H9 (cell line): Measurements from ENCODE around the gene C1orf52. TPM values are rescaled to one million over a fixed set of nuclear protein-coding genes. Genes with fewer than 3 reads are reported as not detected.

Source experiments
- DNase-seq: peaks from one replicate; pipeline ENCODE4 v3.0.0-alpha.2; 2017
- H2AFZ ChIP-seq: one replicate; pipeline ENCODE4 v1.6.1; 2013; ENCODE audit warnings: mild to moderate bottlenecking, low read length, control low read depth, moderate library complexity
- H2AK5ac ChIP-seq: 2 replicates; pipeline ENCODE4 v1.6.1; 2013; ENCODE audit warnings: low read length, control low read depth, mixed read lengths; ENCODE audit not compliant: insufficient read length
- H2BK120ac ChIP-seq: one replicate; pipeline ENCODE4 v1.6.1; 2013; ENCODE audit warnings: low read depth, mild to moderate bottlenecking, low read length, control low read depth, inconsistent platforms; ENCODE audit not compliant: poor library complexity, severe bottlenecking
- H2BK12ac ChIP-seq: 2 replicates; pipeline ENCODE4 v1.6.1; 2013; ENCODE audit warnings: low read length, control low read depth, mixed read lengths, low read depth; ENCODE audit not compliant: insufficient read length
- H2BK15ac ChIP-seq: 2 replicates; pipeline ENCODE4 v1.6.1; 2013; ENCODE audit warnings: low read depth, low read length, control low read depth
- H2BK20ac ChIP-seq: one replicate; pipeline ENCODE4 v1.6.1; 2013; ENCODE audit warnings: low read depth, mild to moderate bottlenecking, low read length, control low read depth, inconsistent platforms; ENCODE audit not compliant: poor library complexity, severe bottlenecking
- H2BK5ac ChIP-seq: 2 replicates; pipeline ENCODE4 v1.6.1; 2013; ENCODE audit warnings: low read length, control low read depth, mixed read lengths; ENCODE audit not compliant: insufficient read length
- H3K14ac ChIP-seq: 2 replicates; pipeline ENCODE4 v1.6.1; 2013; ENCODE audit warnings: low read length, control low read depth; ENCODE audit not compliant: insufficient read depth
- H3K18ac ChIP-seq: 2 replicates; pipeline ENCODE4 v1.6.1; 2013; ENCODE audit warnings: low read depth, mild to moderate bottlenecking, mixed read lengths, low read length, control low read depth; ENCODE audit not compliant: insufficient read length
- H3K23ac ChIP-seq: 2 replicates; pipeline ENCODE4 v1.6.1; 2013; ENCODE audit warnings: low read length, control low read depth, mixed read lengths, low read depth; ENCODE audit not compliant: insufficient read length
- H3K23me2 ChIP-seq: 2 replicates; pipeline ENCODE4 v1.6.1; 2013; ENCODE audit warnings: low read depth, mild to moderate bottlenecking, mixed read lengths, low read length, control low read depth; ENCODE audit not compliant: insufficient read length, poor library complexity, severe bottlenecking
- H3K27ac ChIP-seq: 2 replicates; pipeline ENCODE4 v1.5.1; 2013; ENCODE audit warnings: low read length, control low read depth, mixed read lengths, low read depth; ENCODE audit not compliant: insufficient read length
- H3K27me3 ChIP-seq: 2 replicates; pipeline ENCODE4 v1.6.1; 2013; ENCODE audit warnings: low read length, control low read depth, inconsistent platforms; ENCODE audit not compliant: insufficient read depth
- H3K4ac ChIP-seq: 2 replicates; pipeline ENCODE4 v1.6.1; 2013; ENCODE audit warnings: low read depth, mild to moderate bottlenecking, control low read depth, inconsistent platforms, low read length, moderate library complexity
- H3K4me1 ChIP-seq: 2 replicates; pipeline ENCODE4 v1.6.1; 2013; ENCODE audit warnings: low read length, control low read depth, inconsistent platforms; ENCODE audit not compliant: insufficient read depth
- H3K4me2 ChIP-seq: 2 replicates; pipeline ENCODE4 v1.6.1; 2013; ENCODE audit warnings: low read length, control low read depth, mixed read lengths; ENCODE audit not compliant: insufficient read length, insufficient read depth
- H3K56ac ChIP-seq: 2 replicates; pipeline ENCODE4 v1.6.1; 2013; ENCODE audit warnings: low read depth, mild to moderate bottlenecking, mixed read lengths, low read length, control low read depth; ENCODE audit not compliant: insufficient read length
- H3K79me1 ChIP-seq: 2 replicates; pipeline ENCODE4 v1.6.1; 2013; ENCODE audit warnings: low read depth, mild to moderate bottlenecking, moderate library complexity, low read length, control low read depth, inconsistent platforms; ENCODE audit not compliant: insufficient read depth, poor library complexity, severe bottlenecking
- H3K79me2 ChIP-seq: 2 replicates; pipeline ENCODE4 v1.6.1; 2013; ENCODE audit warnings: low read length, control low read depth, inconsistent platforms; ENCODE audit not compliant: insufficient read depth
- H3K9ac ChIP-seq: 2 replicates; pipeline ENCODE4 v1.6.1; 2013; ENCODE audit warnings: low read length, control low read depth, mixed read lengths; ENCODE audit not compliant: insufficient read length; ENCODE audit errors: extremely low read depth
- H3K9me3 ChIP-seq: one replicate; pipeline ENCODE4 v1.6.1; 2013; ENCODE audit warnings: low read depth, low read length, inconsistent platforms; ENCODE audit not compliant: control insufficient read depth
- H3T11ph ChIP-seq: one replicate; pipeline ENCODE4 v1.6.1; 2013; ENCODE audit warnings: mild to moderate bottlenecking, low read length, control low read depth, inconsistent platforms
- H4K20me1 ChIP-seq: one replicate; pipeline ENCODE4 v1.6.1; 2013; ENCODE audit not compliant: control insufficient read depth, insufficient read length, insufficient read depth
- H4K5ac ChIP-seq: 2 replicates; pipeline ENCODE4 v1.6.1; 2013; ENCODE audit warnings: low read depth, mild to moderate bottlenecking, mixed read lengths, low read length, control low read depth; ENCODE audit not compliant: insufficient read length
- H4K8ac ChIP-seq: replicated peaks from 2 replicates; pipeline ENCODE4 v1.6.1; 2013; ENCODE audit warnings: low read length, control low read depth, mixed read lengths, low read depth; ENCODE audit not compliant: insufficient read length
- H4K91ac ChIP-seq: 2 replicates; pipeline ENCODE4 v1.6.1; 2013; ENCODE audit warnings: low read depth, mild to moderate bottlenecking, moderate library complexity, mixed read lengths, low read length, control low read depth; ENCODE audit not compliant: insufficient read length
- H3K27ac Mint-ChIP-seq, 3 experiments: 2 replicates in 2 of 3; 3 replicates in 1 of 3; pipeline ENCODE4 v1.8.0; 2020 to 2021; ENCODE audit warnings: mixed read lengths in 3 of 3, mild to moderate bottlenecking in 1 of 3, moderate library complexity in 1 of 3
- H3K27me3 Mint-ChIP-seq: 2 replicates; pipeline ENCODE4 v1.8.0; 2021; ENCODE audit warnings: low read depth, mild to moderate bottlenecking, moderate library complexity, mixed read lengths
- H3K36me3 Mint-ChIP-seq, 3 experiments: 2 replicates in 2 of 3; 3 replicates in 1 of 3; pipeline ENCODE4 v1.8.0; 2020 to 2021; ENCODE audit warnings: low read depth in 3 of 3, mixed read lengths in 3 of 3; ENCODE audit not compliant: insufficient read depth in 1 of 3
- H3K4me1 Mint-ChIP-seq, 2 experiments: 2 replicates each; pipeline ENCODE4 v1.8.0; 2020; ENCODE audit warnings: mixed read lengths in 2 of 2
- H3K4me3 Mint-ChIP-seq, 2 experiments: 2 replicates in 1 of 2; 3 replicates in 1 of 2; pipeline ENCODE4 v1.8.0; 2020 to 2021; ENCODE audit warnings: mild to moderate bottlenecking in 2 of 2, mixed read lengths in 2 of 2, moderate library complexity in 1 of 2
- H3K9me3 Mint-ChIP-seq, 2 experiments: 2 replicates in 1 of 2; 3 replicates in 1 of 2; pipeline ENCODE4 v1.8.0; 2020; ENCODE audit warnings: mild to moderate bottlenecking in 2 of 2, mixed read lengths in 2 of 2, moderate library complexity in 1 of 2
- total RNA-seq: library from RNA; stranded (reverse); gene quantifications from 2 replicates; pipeline ENCODE4 v1.2.1, GENCODE V29; 2021
- TF ChIP-seq, protein P1 (sequence below): fragments of 200-600 bp; sonication (generic); conservative IDR thresholded peaks from 3 replicates; pipeline ENCODE4 v1.8.0; 2021; ENCODE audit warnings: antibody characterized with exemption, mild to moderate bottlenecking

Gene C1orf52
- total RNA-seq, 1 experiment from 2014 or later, result 45.1 TPM

- Mint-ChIP-seq H3K9me3 (no peaks in the 10 kb centered on the region), H3K4me1 (peaks cover 16 to 19% of the 10 kb centered on the region in 2 experiments), H3K27me3 (no peaks in the 10 kb centered on the region), H3K27ac (no peak overlapping the region; a peak in 1 of 7 replicates), H3K4me3 (no peak overlapping the region), H3K36me3 (peaks cover 0 to 5% (median 0%) of the 10 kb centered on the region in 3 experiments; a peak in 2 of 7 replicates)
- TF ChIP-seq, protein P1, sequence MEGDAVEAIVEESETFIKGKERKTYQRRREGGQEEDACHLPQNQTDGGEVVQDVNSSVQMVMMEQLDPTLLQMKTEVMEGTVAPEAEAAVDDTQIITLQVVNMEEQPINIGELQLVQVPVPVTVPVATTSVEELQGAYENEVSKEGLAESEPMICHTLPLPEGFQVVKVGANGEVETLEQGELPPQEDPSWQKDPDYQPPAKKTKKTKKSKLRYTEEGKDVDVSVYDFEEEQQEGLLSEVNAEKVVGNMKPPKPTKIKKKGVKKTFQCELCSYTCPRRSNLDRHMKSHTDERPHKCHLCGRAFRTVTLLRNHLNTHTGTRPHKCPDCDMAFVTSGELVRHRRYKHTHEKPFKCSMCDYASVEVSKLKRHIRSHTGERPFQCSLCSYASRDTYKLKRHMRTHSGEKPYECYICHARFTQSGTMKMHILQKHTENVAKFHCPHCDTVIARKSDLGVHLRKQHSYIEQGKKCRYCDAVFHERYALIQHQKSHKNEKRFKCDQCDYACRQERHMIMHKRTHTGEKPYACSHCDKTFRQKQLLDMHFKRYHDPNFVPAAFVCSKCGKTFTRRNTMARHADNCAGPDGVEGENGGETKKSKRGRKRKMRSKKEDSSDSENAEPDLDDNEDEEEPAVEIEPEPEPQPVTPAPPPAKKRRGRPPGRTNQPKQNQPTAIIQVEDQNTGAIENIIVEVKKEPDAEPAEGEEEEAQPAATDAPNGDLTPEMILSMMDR, result no peak
- DNase-seq, result no peak
- Histone ChIP-seq H2BK20ac (no peak overlapping the region), H3K4ac (no peak overlapping the region), H4K8ac (no peak overlapping the region), H3K27me3 (no peaks in the 10 kb centered on the region), H3K56ac (no peak overlapping the region), H2BK12ac (no peak overlapping the region), H4K20me1 (no peaks in the 10 kb centered on the region), H2BK15ac (no peak overlapping the region), H3K79me2 (no peaks in the 10 kb centered on the region), H3K9me3 (no peaks in the 10 kb centered on the region), H4K5ac (no peak overlapping the region), H2AFZ (no peak overlapping the region), H3K18ac (no peak overlapping the region), H2AK5ac (no peak overlapping the region), H3K79me1 (no peaks in the 10 kb centered on the region), H3K23ac (no peak overlapping the region), H3K27ac (no peak overlapping the region), H3K14ac (no peak overlapping the region), H2BK5ac (no peak overlapping the region), H2BK120ac (no peak overlapping the region), H4K91ac (no peak overlapping the region), H3K4me2 (no peak overlapping the region), H3T11ph (no peak overlapping the region), H3K23me2 (no peaks in the 10 kb centered on the region), H3K9ac (no peak overlapping the region), H3K4me1 (no peaks in the 10 kb centered on the region)
These were observed 42.8 kb downstream of the C1orf52 start for GRCh38 chr1:85216697-85217096.
